GM21515 (cell line): Measurements from ENCODE around the gene AKT1.

Experiments
- ATAC-seq: cut with Tn5 transposase; IDR thresholded peaks from one replicate; pipeline ENCODE4 v1.9.1; 2021; ENCODE audit not compliant: unreplicated experiment

The AKT1 gene

DNA sequence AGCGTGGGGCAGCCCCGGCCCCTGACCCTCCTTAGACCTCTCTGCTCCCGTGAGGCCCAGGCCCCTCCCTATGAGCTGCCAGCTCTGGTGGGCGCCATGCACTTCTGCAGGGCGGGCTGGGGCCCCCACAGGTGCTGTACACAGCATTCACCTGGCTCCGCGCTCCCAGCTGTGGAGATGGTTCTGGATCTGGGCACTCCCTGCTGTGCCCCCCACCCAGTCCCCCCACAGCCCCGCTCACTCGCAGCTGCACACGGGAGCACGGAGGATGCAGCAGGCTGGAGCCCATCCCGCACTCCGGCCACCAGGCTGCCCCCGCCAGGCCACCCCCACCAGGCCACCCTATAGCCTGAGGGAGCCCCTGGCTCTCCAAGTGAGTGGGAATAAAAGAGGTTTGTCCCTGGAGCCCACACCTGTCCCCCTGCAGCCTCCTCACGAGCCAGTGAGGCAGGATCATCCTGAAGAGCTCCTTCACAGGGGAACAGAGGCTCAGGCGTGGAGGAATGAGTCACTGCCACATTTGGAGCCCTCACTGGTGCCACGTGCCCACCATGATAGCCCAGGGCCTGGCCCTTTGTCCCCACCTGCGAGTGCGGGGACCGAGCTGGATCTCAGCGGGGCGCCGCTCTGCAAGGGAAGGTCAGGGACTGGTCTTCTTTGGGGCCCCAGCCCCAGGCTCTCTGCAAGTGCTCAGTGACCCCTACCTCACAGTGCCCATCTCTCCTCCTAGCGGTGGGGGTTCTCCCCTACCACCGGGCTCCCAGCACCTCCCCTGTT, 69.6 kb downstream of the AKT1 start:
- no peak for ATAC-seq

DNA sequence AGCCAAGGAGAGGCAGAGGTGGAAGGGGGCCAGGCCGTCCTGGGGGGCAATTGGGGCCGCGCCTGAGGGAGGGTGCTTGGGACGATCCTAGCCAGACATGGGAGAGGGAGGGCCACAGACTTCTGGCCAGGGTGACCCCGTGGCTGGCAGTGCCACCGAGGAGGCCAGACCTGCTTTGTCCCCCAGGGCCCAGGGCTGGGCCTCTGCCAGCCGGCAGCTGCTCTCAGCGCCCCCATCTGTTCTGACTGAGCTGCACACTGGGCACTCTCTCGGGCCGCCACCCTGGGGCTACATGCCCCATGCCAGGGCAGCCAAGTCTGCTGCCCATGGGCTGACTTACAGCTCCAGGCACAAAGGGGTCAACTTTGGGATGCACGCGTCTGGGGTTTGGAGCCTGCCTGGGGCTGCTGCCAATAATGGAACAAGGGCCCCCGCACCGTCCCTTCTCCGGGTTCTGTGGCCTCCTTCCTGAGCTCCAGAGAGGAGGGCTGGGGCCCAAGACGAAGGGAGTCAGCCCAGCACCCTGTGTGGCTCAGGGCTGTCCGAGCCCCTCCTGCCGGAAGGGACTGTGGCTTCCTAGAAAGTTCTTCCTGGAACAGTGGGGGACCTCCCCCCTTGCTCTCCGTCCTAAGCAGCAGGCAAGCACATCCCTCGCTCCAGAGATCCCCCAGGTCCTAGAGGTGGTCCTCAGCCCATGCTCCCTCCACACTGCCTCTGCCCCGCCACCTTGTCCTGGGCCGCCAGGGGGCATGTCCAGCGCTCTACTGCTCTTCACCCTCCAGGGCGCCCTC, 70.4 kb downstream of the AKT1 start:
- no peak for ATAC-seq

DNA sequence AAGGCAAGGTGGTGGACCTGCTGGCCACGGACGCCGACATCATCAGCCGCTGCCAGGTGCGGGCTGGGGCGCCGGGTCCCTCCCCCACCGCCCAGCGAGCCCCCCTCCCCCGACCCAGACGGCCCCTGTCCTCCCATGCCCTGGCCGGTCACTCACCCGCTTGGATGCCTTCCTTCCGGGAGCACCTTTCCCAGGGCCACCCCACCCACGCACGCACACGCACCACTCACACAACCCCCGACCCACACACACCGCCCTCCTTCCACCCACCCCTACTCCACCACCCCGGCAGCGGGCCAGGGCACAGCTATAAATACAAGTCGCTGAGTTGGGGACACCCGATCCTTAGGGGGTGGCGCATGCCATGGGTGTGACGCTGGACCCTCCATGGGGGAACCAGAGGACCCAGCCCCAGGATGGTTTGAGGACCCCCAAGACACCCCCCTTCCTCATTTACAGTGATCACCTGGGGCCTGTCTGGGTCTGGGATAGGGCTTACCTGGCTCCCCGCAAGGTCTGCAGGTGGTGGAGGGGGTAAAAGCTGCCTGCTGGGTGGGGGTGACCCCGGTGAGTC, 71.1 kb downstream of the AKT1 start:
- ATAC-seq = no peak

DNA sequence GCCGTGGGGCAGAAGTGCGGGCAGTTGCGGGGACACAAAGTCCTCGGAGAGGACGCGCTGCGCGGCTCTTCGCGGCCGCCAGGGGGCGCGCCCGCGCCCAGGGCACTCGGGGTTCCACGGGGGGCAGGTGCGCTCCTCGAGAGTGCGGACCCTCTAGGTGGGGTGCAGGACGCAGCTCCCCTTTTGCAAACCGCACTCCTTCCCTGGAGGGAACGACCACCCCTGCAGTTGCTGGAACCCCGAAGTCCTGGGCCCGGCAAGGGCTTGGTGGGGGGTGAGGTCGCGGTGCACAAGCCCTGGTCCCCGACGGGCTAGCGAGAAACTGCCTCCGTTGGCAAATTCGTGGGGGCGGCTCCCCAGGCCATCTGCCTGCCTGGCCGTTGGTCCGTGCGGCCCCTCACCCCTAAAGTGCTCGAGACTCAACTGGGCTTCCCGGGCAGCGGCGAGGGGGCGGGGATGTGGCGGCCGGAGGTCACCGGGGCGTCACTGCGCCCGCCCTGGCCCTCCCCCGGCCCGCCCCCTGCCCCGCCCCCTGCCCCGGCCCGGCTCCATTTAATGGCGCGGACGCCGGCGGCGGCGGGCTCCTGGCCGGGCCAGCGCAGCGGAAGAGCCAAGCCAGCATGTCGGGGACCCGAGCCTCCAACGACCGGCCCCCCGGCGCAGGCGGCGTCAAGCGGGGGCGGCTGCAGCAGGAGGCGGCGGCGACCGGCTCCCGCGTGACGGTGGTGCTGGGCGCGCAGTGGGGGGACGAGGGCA, 71.7 kb downstream of the AKT1 start, which contains the start of gene ADSS1:
ADSS1 (plus strand) TSS at position 579 of the 756 bp plus-strand sequence; CDS start at position 621, 42 bp downstream.
- peak; percentile 45 for ATAC-seq

DNA sequence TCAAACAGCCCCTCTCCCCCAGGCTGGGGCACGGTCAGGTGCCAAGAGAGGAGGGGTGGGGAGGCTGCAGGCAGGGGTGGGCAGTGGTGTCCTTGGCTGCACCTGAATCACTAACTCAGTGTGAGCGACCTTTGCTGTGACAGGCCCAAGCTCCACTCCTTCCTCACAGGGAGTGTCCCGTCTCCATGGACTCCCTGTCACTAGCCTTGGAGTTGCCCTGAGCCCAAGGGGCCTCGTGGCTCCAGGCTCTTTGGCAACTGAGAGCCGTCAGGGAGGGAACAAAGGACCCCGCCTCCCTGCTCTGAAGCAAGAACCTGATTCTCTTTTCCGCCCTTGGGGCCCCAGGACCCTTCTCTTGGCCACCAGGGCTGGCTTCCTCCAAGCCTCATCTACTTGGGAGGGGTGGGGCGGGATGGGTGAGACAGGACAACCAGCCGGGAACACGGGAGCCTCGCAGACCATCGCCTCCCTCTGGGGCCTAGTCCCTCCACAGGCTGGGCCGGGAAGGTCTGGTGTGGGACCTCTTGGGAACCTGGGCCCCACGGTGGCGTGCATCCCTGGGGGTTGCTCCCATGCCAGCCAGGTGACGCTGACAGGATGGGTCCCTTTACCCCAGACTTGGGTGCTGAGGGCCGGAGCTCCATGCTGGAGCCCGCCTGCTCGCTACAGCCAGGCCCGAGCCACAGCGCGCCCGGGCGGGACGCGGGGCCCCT, 72.5 kb downstream of the AKT1 start:
- ATAC-seq = no peak

DNA sequence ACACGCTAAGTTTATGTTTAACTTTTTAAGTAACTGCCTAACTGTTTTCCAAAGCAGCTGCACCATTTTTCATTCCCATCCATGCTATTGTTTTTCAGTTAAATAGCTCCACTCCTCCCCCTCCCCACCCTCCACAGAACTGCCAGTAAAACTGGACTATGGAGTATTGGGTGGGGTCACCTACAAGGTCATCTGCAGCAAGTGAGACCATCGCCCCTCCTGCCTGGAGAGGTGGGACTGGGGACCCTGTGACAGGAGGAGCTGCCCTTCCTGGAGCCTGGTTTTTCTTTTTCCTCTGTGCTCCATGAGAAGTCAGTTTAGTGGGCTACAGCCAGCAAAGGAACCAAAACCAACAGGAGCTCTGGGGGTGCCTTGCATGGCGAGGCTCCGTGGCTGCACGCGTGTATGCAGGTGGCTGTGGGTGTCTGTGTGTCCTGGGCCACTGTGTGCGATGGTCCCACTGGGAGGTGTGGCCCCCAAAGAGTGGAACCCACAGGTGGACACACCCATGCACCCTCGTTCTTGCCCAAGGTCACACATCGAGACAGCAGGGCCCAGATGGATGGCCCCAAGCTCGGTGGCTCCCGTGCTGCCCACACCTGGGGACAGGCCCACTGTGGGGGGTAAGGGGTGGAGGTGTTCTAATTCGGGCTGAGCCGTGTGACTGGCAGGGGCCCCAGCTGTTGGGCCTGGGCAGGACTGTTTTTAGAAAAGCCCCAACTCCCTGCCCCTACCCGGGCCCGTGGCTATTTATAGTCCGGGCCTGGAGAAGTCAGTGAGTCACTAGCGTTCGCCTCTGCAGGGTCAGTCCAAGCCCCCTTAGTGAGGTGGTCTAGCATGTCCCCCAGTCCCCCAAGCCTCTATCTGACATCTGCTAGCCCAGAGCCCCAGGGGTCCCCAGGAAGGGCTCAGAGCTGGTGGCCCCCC, 73.8 kb downstream of the AKT1 start:
- ATAC-seq = no peak
